Testis (tissue), 3 donors: Measurements from ENCODE around the gene TMEM267. TPM values are rescaled to one million over a fixed set of nuclear protein-coding genes. Genes with fewer than 3 reads are reported as not detected.
"Not testable (repeated sequence)": the region's sequence is repeated elsewhere in the genome, so short reads cannot be mapped to it uniquely, and the experiment has no call there.

Source experiments
- DNase-seq: peaks from one replicate; pipeline ENCODE4 v3.0.0-alpha.2; 2019
- H3K27ac ChIP-seq, 2 donors: fragments of 200-600 bp; sonication (generic); one replicate each; pipeline ENCODE4 v1.5.1; 2019
- H3K27me3 ChIP-seq: fragments of 200-600 bp; sonication (generic); one replicate; pipeline ENCODE4 v1.5.1; 2019
- H3K36me3 ChIP-seq: fragments of 200-600 bp; sonication (generic); one replicate; pipeline ENCODE4 v1.5.1; 2017; ENCODE audit warnings: low read depth; ENCODE audit errors: missing control alignments
- H3K4me1 ChIP-seq: fragments of 200-600 bp; sonication (generic); one replicate; pipeline ENCODE4 v1.5.1; 2019
- H3K4me3 ChIP-seq, 2 donors: fragments of 200-600 bp; sonication (generic); one replicate each; pipeline ENCODE4 v1.5.1; 2017 to 2019
- H3K9me3 ChIP-seq: fragments of 200-600 bp; sonication (generic); one replicate; pipeline ENCODE4 v1.5.1; 2017
- CTCF ChIP-seq, 3 experiments: fragments of 450-650 bp in 2 of 3; fragments of 200-600 bp in 1 of 3; sonication (generic) in 1 of 3; IDR thresholded peaks; one replicate each; pipeline ENCODE4 v1.5.1; 2016 to 2019; ENCODE audit warnings: antibody characterized with exemption in 3 of 3, mild to moderate bottlenecking in 2 of 3, moderate library complexity in 1 of 3
- POLR2A ChIP-seq: fragments of 450-650 bp; IDR thresholded peaks from one replicate; pipeline ENCODE4 v1.6.1; 2017; ENCODE audit warnings: antibody characterized with exemption, mild to moderate bottlenecking, moderate library complexity
- WGBS, 2 donors: methylation state at CpG; one replicate each; pipeline ENCODE4 v1.1.5; 2018; 5-methylcytosine and 5-hydroxymethylcytosine counted together
- intact Hi-C: fragments of 100-400 bp; cut with DNase I; formaldehyde crosslinking; loops from one replicate; pipeline ENCODE4 v1.15.1; 2023; ENCODE audit warnings: low total_unique reads
- polyA plus RNA-seq: library from polyadenylated mRNA; stranded (reverse); fragments of 350-450 nt; fragmentation: Illumina TruSeq; extraction: RNeasy Lipid Tissue Mini Kit (QIAGEN cat#74804); gene quantifications from one replicate; pipeline ENCODE4 v1.2.3, GENCODE V29; 2014; ENCODE audit warnings: low read depth, low replicate concordance; ENCODE audit not compliant: insufficient read depth
- total RNA-seq, 2 donors: library from RNA; depleted of rRNA; stranded (reverse); fragments of >200 nt; gene quantifications; one replicate each; pipeline ENCODE4 v1.2.3, GENCODE V29; 2016

Gene TMEM267
- total and polyA plus RNA-seq, 3 donors from 2014 or later = 8.1 to 21.0 (median 8.3) TPM

GRCh38 chr5:43412644-43413043, 71.0 kb downstream of the TMEM267 start:
- no peaks in the 10 kb centered on the region for H3K9me3 ChIP-seq
- no peaks in the 10 kb centered on the region for H3K4me1 ChIP-seq
- no peak for DNase-seq
- H3K4me3 ChIP-seq = no peak overlapping the region
- intact Hi-C loops = no loop called here
- H3K27me3 ChIP-seq = no peaks in the 10 kb centered on the region
- TF ChIP-seq CTCF (IDR thresholded peaks at IDR 0.05) = no peak
- no peak for TF ChIP-seq POLR2A
- no peaks in the 10 kb centered on the region for H3K36me3 ChIP-seq
- H3K27ac ChIP-seq = no peak overlapping the region
- 91 to 94% methylated on average over 1 of the region's 1 CpG for WGBS, 2 donors

GRCh38 chr5:43412156-43412555, 71.5 kb downstream of the TMEM267 start, which contains the start of gene CCL28:
TSS of gene CCL28 (minus strand) at chr5:43412391. CDS start at chr5:43412316, 75 bp downstream.
- H3K4me1 ChIP-seq = no peaks in the 10 kb centered on the region
- H3K9me3 ChIP-seq = no peaks in the 10 kb centered on the region
- no peaks in the 10 kb centered on the region for H3K27me3 ChIP-seq
- TF ChIP-seq POLR2A = no peak
- no peak for TF ChIP-seq CTCF (IDR thresholded peaks at IDR 0.05)
- no peaks in the 10 kb centered on the region for H3K36me3 ChIP-seq
- H3K27ac ChIP-seq = no peak within 1 kb of the TSS
- DNase-seq = no peak
- intact Hi-C loops = no loop called here
- 56 to 90% methylated on average over 6 of the region's 6 CpGs for WGBS, 2 donors
- H3K4me3 ChIP-seq = no peak within 1 kb of the TSS

- Histone ChIP-seq H3K36me3 (no peaks in the 10 kb centered on the region), H3K27me3 (no peaks in the 10 kb centered on the region), H3K4me1 (no peaks in the 10 kb centered on the region), H3K4me3 (no peak overlapping the region), H3K9me3 (no peaks in the 10 kb centered on the region), H3K27ac (no peak overlapping the region)
- intact Hi-C loops = no loop called here
- 53 to 64% methylated on average over 3 of the region's 3 CpGs for WGBS, 2 donors
- DNase-seq = no peak
- TF ChIP-seq CTCF (IDR thresholded peaks at IDR 0.05) (no peak), POLR2A (no peak)
Observed at GRCh38 chr5:43411495-43411894, 72.2 kb downstream of the TMEM267 start.

GRCh38 chr5:43410414-43410813, 73.3 kb downstream of the TMEM267 start:
- Histone ChIP-seq H3K9me3 (no peaks in the 10 kb centered on the region), H3K4me1 (no peaks in the 10 kb centered on the region), H3K36me3 (no peaks in the 10 kb centered on the region), H3K27me3 (no peaks in the 10 kb centered on the region), H3K27ac (no peak overlapping the region), H3K4me3 (no peak overlapping the region)
- WGBS, 2 donors = 92 to 93% methylated on average over 7 of the region's 7 CpGs
- intact Hi-C loops = no loop called here
- DNase-seq = no peak
- TF ChIP-seq POLR2A (no peak), CTCF (IDR thresholded peaks at IDR 0.05) (no peak)

GRCh38 chr5:43409809-43410271, 73.8 kb downstream of the TMEM267 start:
- no peaks in the 10 kb centered on the region for H3K36me3 ChIP-seq
- WGBS, 2 donors = 82 to 88% methylated on average over 2 of the region's 2 CpGs
- H3K27ac ChIP-seq = no peak overlapping the region
- H3K4me1 ChIP-seq = no peaks in the 10 kb centered on the region
- no peaks in the 10 kb centered on the region for H3K27me3 ChIP-seq
- no peaks in the 10 kb centered on the region for H3K9me3 ChIP-seq
- intact Hi-C loops = no loop called here
- DNase-seq = no peak
- no peak for TF ChIP-seq CTCF (IDR thresholded peaks at IDR 0.05)
- TF ChIP-seq POLR2A = no peak
- no peak overlapping the region for H3K4me3 ChIP-seq

GRCh38 chr5:43402524-43403066, 81.1 kb downstream of the TMEM267 start:
- H3K4me1 ChIP-seq, H3K27ac ChIP-seq, H3K36me3 ChIP-seq, DNase-seq, H3K27me3 ChIP-seq, H3K4me3 ChIP-seq, H3K9me3 ChIP-seq, intact Hi-C loops: not testable (repeated sequence)
- WGBS, 2 donors = 83 to 93% methylated on average over 15 to 16 of the region's 16 CpGs
